Activated naive CD8-positive, alpha-beta T cell (primary cell): Measurements from ENCODE around the gene COL4A4.
"Not testable (repeated sequence)": the region's sequence is repeated elsewhere in the genome, so short reads cannot be mapped to it uniquely, and the experiment has no call there.

Experiments
- H3K27ac Mint-ChIP-seq: one replicate; pipeline ENCODE4 v1.8.0; 2021; ENCODE audit warnings: mixed read lengths
- H3K27me3 Mint-ChIP-seq: one replicate; pipeline ENCODE4 v1.8.0; 2021; ENCODE audit warnings: mixed read lengths
- H3K36me3 Mint-ChIP-seq: one replicate; pipeline ENCODE4 v1.8.0; 2021; ENCODE audit warnings: mixed read lengths
- H3K4me1 Mint-ChIP-seq: one replicate; pipeline ENCODE4 v1.8.0; 2021; ENCODE audit warnings: low read depth, mixed read lengths
- H3K4me3 Mint-ChIP-seq: one replicate; pipeline ENCODE4 v1.8.0; 2021; ENCODE audit warnings: mild to moderate bottlenecking, mixed read lengths
- H3K9me3 Mint-ChIP-seq: one replicate; pipeline ENCODE4 v1.8.0; 2021; ENCODE audit warnings: low read depth, mixed read lengths

The COL4A4 gene

GRCh38 chr2:227180770-227181169, 16.8 kb upstream of the COL4A4 start:
- Mint-ChIP-seq H3K9me3 (no peaks in the 10 kb centered on the region), H3K27me3 (peaks cover 4% of the 10 kb centered on the region), H3K36me3 (no peaks in the 10 kb centered on the region), H3K4me1 (no peaks in the 10 kb centered on the region), H3K27ac (no peak overlapping the region), H3K4me3 (no peak overlapping the region)

- Mint-ChIP-seq H3K27me3 (peaks cover 4% of the 10 kb centered on the region), H3K4me1 (no peaks in the 10 kb centered on the region), H3K4me3 (no peak overlapping the region), H3K36me3 (no peaks in the 10 kb centered on the region), H3K27ac (no peak overlapping the region), H3K9me3 (no peaks in the 10 kb centered on the region)
Measured at GRCh38 chr2:227179988-227180685, 16.1 kb upstream of the COL4A4 start.

GRCh38 chr2:227177592-227178336, 13.8 kb upstream of the COL4A4 start:
- Mint-ChIP-seq H3K27me3 (peaks cover 2% of the 10 kb centered on the region), H3K27ac (no peak overlapping the region), H3K9me3 (no peaks in the 10 kb centered on the region), H3K36me3 (no peaks in the 10 kb centered on the region), H3K4me1 (no peaks in the 10 kb centered on the region), H3K4me3 (no peak overlapping the region)

GRCh38 chr2:227171779-227172178, 7.8 kb upstream of the COL4A4 start:
- not testable (repeated sequence) for H3K27ac Mint-ChIP-seq, H3K36me3 Mint-ChIP-seq, H3K27me3 Mint-ChIP-seq, H3K4me1 Mint-ChIP-seq, H3K4me3 Mint-ChIP-seq, H3K9me3 Mint-ChIP-seq

GRCh38 chr2:227164763-227165291, 822 bp upstream of the COL4A4 start:
- Mint-ChIP-seq H3K4me3 (peak overlapping the region; percentile 77), H3K4me1 (peaks cover 11% of the 10 kb centered on the region), H3K27me3 (peaks cover 36% of the 10 kb centered on the region), H3K9me3 (peaks cover 3% of the 10 kb centered on the region), H3K36me3 (no peaks in the 10 kb centered on the region), H3K27ac (no peak overlapping the region)

GRCh38 chr2:227163485-227163997, 464 bp downstream of the COL4A4 start:
- H3K27me3 Mint-ChIP-seq: peaks cover 38% of the 10 kb centered on the region

GRCh38 chr2:227161947-227162346, 2.1 kb downstream of the COL4A4 start:
- no peaks in the 10 kb centered on the region for H3K9me3 Mint-ChIP-seq
- no peak overlapping the region for H3K4me3 Mint-ChIP-seq
- H3K4me1 Mint-ChIP-seq: peaks cover 11% of the 10 kb centered on the region
- H3K27ac Mint-ChIP-seq: no peak overlapping the region
- peaks cover 40% of the 10 kb centered on the region for H3K27me3 Mint-ChIP-seq
- no peaks in the 10 kb centered on the region for H3K36me3 Mint-ChIP-seq

More at GRCh38 chr2:227163485-227163997, 464 bp downstream of the COL4A4 start:
- H3K4me1 Mint-ChIP-seq: peaks cover 11% of the 10 kb centered on the region
- peak overlapping the region; percentile 74 for H3K4me3 Mint-ChIP-seq
- no peaks in the 10 kb centered on the region for H3K9me3 Mint-ChIP-seq
- no peaks in the 10 kb centered on the region for H3K36me3 Mint-ChIP-seq
- no peak overlapping the region for H3K27ac Mint-ChIP-seq

GRCh38 chr2:227160164-227160563, 3.8 kb downstream of the COL4A4 start:
- peaks cover 32% of the 10 kb centered on the region for H3K27me3 Mint-ChIP-seq
- no peak overlapping the region for H3K27ac Mint-ChIP-seq
- H3K4me3 Mint-ChIP-seq: no peak overlapping the region
- no peaks in the 10 kb centered on the region for H3K9me3 Mint-ChIP-seq
- peaks cover 7% of the 10 kb centered on the region for H3K4me1 Mint-ChIP-seq
- H3K36me3 Mint-ChIP-seq: no peaks in the 10 kb centered on the region

- peaks cover 17% of the 10 kb centered on the region for H3K27me3 Mint-ChIP-seq
- H3K4me3 Mint-ChIP-seq: no peak overlapping the region
- no peak overlapping the region for H3K27ac Mint-ChIP-seq
- no peaks in the 10 kb centered on the region for H3K36me3 Mint-ChIP-seq
- H3K4me1 Mint-ChIP-seq: no peaks in the 10 kb centered on the region
- peaks cover under 1% of the 10 kb centered on the region for H3K9me3 Mint-ChIP-seq
Measured at GRCh38 chr2:227154986-227155774, 8.8 kb downstream of the COL4A4 start.

- H3K9me3 Mint-ChIP-seq: peaks cover 5% of the 10 kb centered on the region
- no peak overlapping the region for H3K4me3 Mint-ChIP-seq
- H3K27me3 Mint-ChIP-seq: peaks cover 15% of the 10 kb centered on the region
- no peak overlapping the region for H3K27ac Mint-ChIP-seq
- H3K4me1 Mint-ChIP-seq: no peaks in the 10 kb centered on the region
- no peaks in the 10 kb centered on the region for H3K36me3 Mint-ChIP-seq
Measured at GRCh38 chr2:227153758-227154486, 10.1 kb downstream of the COL4A4 start.

- Mint-ChIP-seq H3K27me3 (peaks cover 15% of the 10 kb centered on the region), H3K4me1 (no peaks in the 10 kb centered on the region), H3K27ac (no peak overlapping the region), H3K4me3 (no peak overlapping the region), H3K9me3 (peaks cover 5% of the 10 kb centered on the region), H3K36me3 (no peaks in the 10 kb centered on the region)
Measured at GRCh38 chr2:227153307-227153706, 10.7 kb downstream of the COL4A4 start.

- Mint-ChIP-seq H3K27me3 (peaks cover 14% of the 10 kb centered on the region), H3K36me3 (no peaks in the 10 kb centered on the region), H3K4me3 (no peak overlapping the region), H3K9me3 (peaks cover 5% of the 10 kb centered on the region), H3K4me1 (no peaks in the 10 kb centered on the region), H3K27ac (no peak overlapping the region)
Measured at GRCh38 chr2:227152093-227152766, 11.8 kb downstream of the COL4A4 start.

- Mint-ChIP-seq H3K27me3 (peaks cover 15% of the 10 kb centered on the region), H3K36me3 (no peaks in the 10 kb centered on the region), H3K4me1 (no peaks in the 10 kb centered on the region), H3K4me3 (no peak overlapping the region), H3K27ac (no peak overlapping the region), H3K9me3 (peaks cover 5% of the 10 kb centered on the region)
Measured at GRCh38 chr2:227150222-227150936, 13.6 kb downstream of the COL4A4 start.
